Neural progenitor cell (in vitro differentiated cells): ENCODE data around the gene ISG15. TPM values are rescaled to one million over a fixed set of nuclear protein-coding genes. Genes with fewer than 3 reads are reported as not detected.

Experiments used
- DNase-seq: peaks from one replicate; pipeline ENCODE4 v3.0.0-alpha.2; 2016; ENCODE audit warnings: low spot score
- H2AFZ ChIP-seq: fragments of 200-600 bp; sonication (generic); replicated peaks from 2 replicates; pipeline ENCODE4 v1.6.1; 2016; ENCODE audit warnings: antibody characterized with exemption
- H3F3A ChIP-seq: fragments of 200-600 bp; sonication (generic); 2 replicates; pipeline ENCODE4 v1.6.1; 2016; ENCODE audit warnings: antibody characterized with exemption, low read depth
- H3K27ac ChIP-seq: fragments of 200-600 bp; sonication (generic); 2 replicates; pipeline ENCODE4 v1.5.1; 2016; ENCODE audit warnings: mild to moderate bottlenecking
- H3K27me3 ChIP-seq: fragments of 200-600 bp; sonication (generic); 2 replicates; pipeline ENCODE4 v1.6.1; 2016; ENCODE audit warnings: mild to moderate bottlenecking, moderate library complexity
- H3K36me3 ChIP-seq: fragments of 200-600 bp; sonication (generic); 2 replicates; pipeline ENCODE4 v1.5.1; 2016
- H3K4me1 ChIP-seq: fragments of 200-600 bp; sonication (generic); 2 replicates; pipeline ENCODE4 v1.6.1; 2016; ENCODE audit warnings: mixed run types
- H3K4me2 ChIP-seq: fragments of 200-600 bp; sonication (generic); 2 replicates; pipeline ENCODE4 v1.6.1; 2016
- H3K4me3 ChIP-seq: fragments of 200-600 bp; sonication (generic); 2 replicates; pipeline ENCODE4 v1.5.1; 2016
- H3K79me2 ChIP-seq: fragments of 200-600 bp; sonication (generic); 2 replicates; pipeline ENCODE4 v1.6.1; 2016; ENCODE audit warnings: low read depth
- H3K9ac ChIP-seq: fragments of 200-600 bp; sonication (generic); 2 replicates; pipeline ENCODE4 v1.6.1; 2016
- H3K9me3 ChIP-seq: fragments of 200-600 bp; sonication (generic); 2 replicates; pipeline ENCODE4 v1.5.1; 2016; ENCODE audit warnings: low read depth
- H4K20me1 ChIP-seq: fragments of 200-600 bp; sonication (generic); 2 replicates; pipeline ENCODE4 v1.6.1; 2016; ENCODE audit warnings: low read depth
- H3K27ac Mint-ChIP-seq: 3 replicates; pipeline ENCODE4 v1.8.0; 2021; ENCODE audit warnings: mixed read lengths
- H3K27me3 Mint-ChIP-seq: 2 replicates; pipeline ENCODE4 v1.8.0; 2022; ENCODE audit warnings: low read depth, mild to moderate bottlenecking, inconsistent platforms, moderate library complexity, mixed read lengths; ENCODE audit not compliant: insufficient read depth
- H3K36me3 Mint-ChIP-seq: 3 replicates; pipeline ENCODE4 v1.8.0; 2021; ENCODE audit warnings: mixed read lengths
- H3K4me1 Mint-ChIP-seq: 3 replicates; pipeline ENCODE4 v1.8.0; 2021; ENCODE audit warnings: mixed read lengths
- H3K4me3 Mint-ChIP-seq: 3 replicates; pipeline ENCODE4 v1.8.0; 2021; ENCODE audit warnings: mild to moderate bottlenecking, moderate library complexity, mixed read lengths
- H3K9me3 Mint-ChIP-seq: 3 replicates; pipeline ENCODE4 v1.8.0; 2020; ENCODE audit warnings: mixed read lengths
- CTCF ChIP-seq: fragments of 200-600 bp; sonication (generic); IDR thresholded peaks from 2 replicates; pipeline ENCODE4 v1.5.1; 2017; ENCODE audit warnings: antibody characterized with exemption, mild to moderate bottlenecking
- EZH2 ChIP-seq: fragments of 200-600 bp; sonication (generic); IDR thresholded peaks from 2 replicates; pipeline ENCODE4 v1.6.1; 2017; ENCODE audit warnings: antibody characterized with exemption, mild to moderate bottlenecking, moderate library complexity
- EZH2phosphoT487 ChIP-seq: fragments of 200-600 bp; sonication (generic); IDR thresholded peaks from 2 replicates; pipeline ENCODE4 v1.6.1; 2017; ENCODE audit warnings: antibody characterized with exemption
- total RNA-seq: library from RNA; depleted of rRNA; stranded (reverse); fragments of >200 nt; gene quantifications from 2 replicates; pipeline ENCODE4 v1.2.3, GENCODE V29; 2015; ENCODE audit warnings: low replicate concordance

ISG15 gene
- total RNA-seq, 1 donor from 2014 or later, result 22.4 TPM

GRCh38 chr1:1037366-1038327 lies 24.4 kb downstream of the ISG15 start:
- Histone ChIP-seq H2AFZ (no peak overlapping the region), H3K27me3 (peaks cover 42% of the 10 kb centered on the region), H3K4me3 (no peak overlapping the region), H3K9ac (no peak overlapping the region), H3K79me2 (peaks cover 8% of the 10 kb centered on the region), H3K36me3 (no peaks in the 10 kb centered on the region), H3K4me1 (peaks cover 22% of the 10 kb centered on the region), H3K4me2 (no peak overlapping the region), H4K20me1 (peaks cover 87% of the 10 kb centered on the region), H3K9me3 (no peaks in the 10 kb centered on the region), H3K27ac (no peak overlapping the region), H3F3A (peaks cover 19% of the 10 kb centered on the region)
- H3K27me3 Mint-ChIP-seq, result peaks cover 18% of the 10 kb centered on the region
- no peaks in the 10 kb centered on the region for H3K9me3 Mint-ChIP-seq
- peaks cover 6% of the 10 kb centered on the region for H3K36me3 Mint-ChIP-seq
- peaks cover 5% of the 10 kb centered on the region for H3K4me1 Mint-ChIP-seq
- no peak overlapping the region for H3K4me3 Mint-ChIP-seq
- no peak for TF ChIP-seq EZH2phosphoT487
- TF ChIP-seq CTCF, result no peak
- TF ChIP-seq EZH2, result no peak
- H3K27ac Mint-ChIP-seq, result no peak overlapping the region
- no peak for DNase-seq

GRCh38 chr1:1038694-1039093 lies 25.4 kb downstream of the ISG15 start:
- Histone ChIP-seq H3K4me2 (no peak overlapping the region), H3K9ac (no peak overlapping the region), H3K27me3 (peaks cover 41% of the 10 kb centered on the region), H3K79me2 (peaks cover 8% of the 10 kb centered on the region), H2AFZ (no peak overlapping the region), H3K27ac (no peak overlapping the region), H3K9me3 (no peaks in the 10 kb centered on the region), H3K4me3 (no peak overlapping the region), H3K36me3 (no peaks in the 10 kb centered on the region), H3K4me1 (peaks cover 22% of the 10 kb centered on the region), H4K20me1 (peaks cover 92% of the 10 kb centered on the region), H3F3A (peaks cover 18% of the 10 kb centered on the region)
- DNase-seq, result no peak
- no peak overlapping the region for H3K4me3 Mint-ChIP-seq
- TF ChIP-seq EZH2 (no peak), CTCF (no peak), EZH2phosphoT487 (no peak)
- H3K9me3 Mint-ChIP-seq, result no peaks in the 10 kb centered on the region
- no peak overlapping the region for H3K27ac Mint-ChIP-seq
- H3K27me3 Mint-ChIP-seq, result peaks cover 18% of the 10 kb centered on the region
- peaks cover 5% of the 10 kb centered on the region for H3K4me1 Mint-ChIP-seq
- H3K36me3 Mint-ChIP-seq, result peaks cover 9% of the 10 kb centered on the region

- DNase-seq, result no peak
- Mint-ChIP-seq H3K4me1 (peaks cover 5% of the 10 kb centered on the region), H3K27me3 (peaks cover 18% of the 10 kb centered on the region), H3K9me3 (no peaks in the 10 kb centered on the region), H3K36me3 (peaks cover 9% of the 10 kb centered on the region), H3K27ac (no peak overlapping the region), H3K4me3 (peak overlapping the region; percentile 71)
- Histone ChIP-seq H3K9ac (no peak overlapping the region), H3K4me1 (peaks cover 20% of the 10 kb centered on the region), H3K4me3 (peak overlapping the region; percentile 52), H3K79me2 (peaks cover 5% of the 10 kb centered on the region), H3K4me2 (peak overlapping the region; percentile 99), H2AFZ (no peak overlapping the region), H3F3A (peaks cover 17% of the 10 kb centered on the region), H3K27ac (no peak overlapping the region), H3K9me3 (no peaks in the 10 kb centered on the region), H3K36me3 (no peaks in the 10 kb centered on the region), H3K27me3 (peaks cover 35% of the 10 kb centered on the region), H4K20me1 (peaks cover 86% of the 10 kb centered on the region)
- TF ChIP-seq EZH2phosphoT487 (no peak), CTCF (no peak), EZH2 (no peak)
Measured at GRCh38 chr1:1039145-1039910, 26.0 kb downstream of the ISG15 start.
